Femur (tissue), 1 donor: ENCODE results near the gene LGI2.

Experiments used
- DNase-seq: peaks from one replicate; pipeline ENCODE4 v3.0.0-alpha.2; 2017

The LGI2 gene

GRCh38 chr4:24957886-24958285 lies 72.9 kb downstream of the LGI2 start:
- DNase-seq = no peak

DNA sequence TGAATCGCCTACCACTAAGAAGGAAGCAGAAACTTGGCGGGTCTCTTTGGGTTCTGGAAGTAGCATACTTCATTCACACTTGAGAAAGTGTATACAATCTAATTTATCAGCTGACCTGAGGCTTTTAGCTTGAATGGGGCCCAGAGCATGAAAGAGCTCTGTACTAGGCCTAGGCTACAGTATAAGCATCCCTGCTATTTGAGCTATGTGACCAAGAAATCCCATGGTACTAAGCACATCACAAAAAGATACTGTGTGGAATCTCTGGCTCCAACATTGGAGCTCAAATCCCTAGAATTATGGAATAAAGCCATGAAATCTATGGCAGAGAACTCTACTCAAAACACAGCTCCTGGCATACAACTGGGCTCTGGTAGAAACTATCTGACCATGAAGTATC lies 74.0 kb downstream of the LGI2 start:
- no peak for DNase-seq

DNA sequence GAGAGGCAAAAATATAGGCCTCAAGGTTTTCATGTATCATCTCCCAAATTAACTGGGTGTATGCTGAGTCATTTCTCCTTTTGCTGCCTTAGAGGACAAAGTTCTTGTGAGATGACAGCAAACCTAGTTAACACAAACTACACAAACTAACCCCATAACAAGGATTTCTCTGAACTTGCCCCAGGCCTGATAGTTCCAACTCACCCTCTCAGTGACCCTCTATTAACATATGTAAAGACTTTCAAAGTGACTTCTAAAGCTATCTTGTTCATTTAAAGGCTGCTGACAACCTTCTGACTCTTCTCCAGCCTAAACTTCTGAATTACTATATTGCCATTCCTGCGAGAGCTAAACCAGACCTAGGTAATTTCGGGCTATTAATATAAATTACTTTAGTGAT lies 74.7 kb downstream of the LGI2 start:
- DNase-seq = no peak

GRCh38 chr4:24952667-24953066 lies 78.1 kb downstream of the LGI2 start:
- DNase-seq = no peak

DNA sequence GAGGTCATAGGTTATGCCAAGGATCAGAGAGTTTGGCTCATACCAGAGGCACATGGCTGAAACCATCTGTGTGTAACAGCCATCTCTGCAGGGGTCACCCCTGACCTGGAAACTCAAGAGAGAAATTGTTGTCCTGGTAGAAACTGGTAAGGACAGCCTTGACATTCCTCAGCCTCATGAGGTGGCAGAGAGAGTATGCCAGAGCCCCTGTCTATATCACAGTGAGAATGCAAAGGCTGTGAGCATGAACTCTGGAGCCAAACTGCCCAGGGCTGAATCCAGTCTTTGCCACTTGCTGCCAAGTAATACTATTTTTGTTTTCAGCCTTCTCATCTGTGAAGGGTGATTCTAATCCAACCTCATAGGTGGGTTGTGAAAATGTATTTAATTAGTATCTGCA lies 80.8 kb downstream of the LGI2 start:
- DNase-seq = no peak
